Measurements from ENCODE around the gene SDE2. TPM values are rescaled to one million over a fixed set of nuclear protein-coding genes. Genes with fewer than 3 reads are reported as not detected.
"Not testable (repeated sequence)": the region's sequence is repeated elsewhere in the genome, so short reads cannot be mapped to it uniquely, and the experiment has no call there.

Gene SDE2
- total RNA-seq, 1 donor from 2014 or later, result 15.0 TPM

GRCh38 chr1:225942574-225942973 is 56.6 kb downstream of the SDE2 start:
- no peak for DNase-seq (ENCODE audit: low spot score, unreplicated experiment)
- H3K27me3 Mint-ChIP-seq, result peaks cover 41% of the 10 kb centered on the region
- peaks cover 7% of the 10 kb centered on the region for H3K4me1 Mint-ChIP-seq (ENCODE audit: low read depth)
- H3K36me3 Mint-ChIP-seq (ENCODE audit: insufficient read depth), result no peaks in the 10 kb centered on the region
- no peaks in the 10 kb centered on the region for H3K9me3 Mint-ChIP-seq (ENCODE audit: low read depth)
- no peak overlapping the region for H3K27ac Mint-ChIP-seq
- no peak overlapping the region for H3K4me3 Mint-ChIP-seq (ENCODE audit: low read depth)
- no peak for TF ChIP-seq CTCF (IDR thresholded peaks at IDR 0.05; ENCODE audit: unreplicated experiment)

GRCh38 chr1:225941942-225942222 is 57.3 kb downstream of the SDE2 start:
- Mint-ChIP-seq H3K27ac (no peak overlapping the region), H3K36me3 (ENCODE audit: insufficient read depth) (no peaks in the 10 kb centered on the region), H3K4me1 (ENCODE audit: low read depth) (peaks cover 9% of the 10 kb centered on the region), H3K27me3 (peaks cover 36% of the 10 kb centered on the region), H3K9me3 (ENCODE audit: low read depth) (no peaks in the 10 kb centered on the region), H3K4me3 (ENCODE audit: low read depth) (no peak overlapping the region)
- TF ChIP-seq CTCF (IDR thresholded peaks at IDR 0.05; ENCODE audit: unreplicated experiment), result no peak
- no peak for DNase-seq (ENCODE audit: low spot score, unreplicated experiment)

DNA sequence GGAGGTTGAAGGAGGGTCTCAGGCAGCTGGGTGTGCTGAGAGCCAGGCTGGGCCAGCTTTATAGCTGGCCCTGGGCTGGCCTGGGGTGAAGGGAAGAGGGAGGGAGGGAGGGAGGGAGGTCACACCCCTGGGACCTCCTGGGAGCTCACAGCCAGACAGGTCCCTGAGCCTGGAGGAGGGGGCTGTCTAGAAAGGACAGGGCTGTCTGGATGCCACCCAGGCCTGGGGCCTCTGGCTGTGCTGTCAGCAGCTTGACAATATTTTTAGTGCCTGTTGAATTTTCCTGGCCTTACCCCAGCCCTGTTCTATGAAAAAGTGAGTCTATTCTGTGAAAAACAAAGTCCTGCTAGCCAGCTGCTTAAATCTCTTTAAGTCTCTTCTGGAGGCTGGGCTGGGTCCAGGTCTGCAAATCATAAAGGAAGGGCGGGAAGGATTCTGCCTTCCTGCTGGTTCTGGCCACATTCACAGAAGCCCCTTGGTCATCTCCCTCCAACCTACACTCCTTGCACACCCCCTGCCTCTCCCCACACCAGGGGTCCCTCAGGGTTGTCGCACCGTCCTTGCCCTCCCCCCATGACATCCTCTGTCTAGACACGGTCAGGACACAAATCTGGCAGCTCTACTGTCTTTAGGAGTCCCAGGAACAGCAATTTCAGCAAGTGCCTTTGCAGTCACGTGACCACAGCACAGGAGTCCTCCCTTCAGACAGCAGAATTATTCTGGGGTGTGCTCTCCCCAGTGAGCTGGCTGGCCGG is 57.8 kb downstream of the SDE2 start, which contains the start of gene LEFTY2:
TSS of gene LEFTY2 (minus strand) at position 34 of the 755 bp plus-strand sequence. CDS start 80 bp downstream, outside the sequence.
- TF ChIP-seq CTCF (IDR thresholded peaks at IDR 0.05; ENCODE audit: unreplicated experiment), result no peak
- Mint-ChIP-seq H3K27me3 (peaks cover 35% of the 10 kb centered on the region), H3K4me3 (ENCODE audit: low read depth) (peak within 1 kb of the TSS; percentile 29), H3K27ac (peak within 1 kb of the TSS; percentile 69), H3K4me1 (ENCODE audit: low read depth) (peaks cover 9% of the 10 kb centered on the region), H3K36me3 (ENCODE audit: insufficient read depth) (no peaks in the 10 kb centered on the region), H3K9me3 (ENCODE audit: low read depth) (no peaks in the 10 kb centered on the region)
- no peak for DNase-seq (ENCODE audit: low spot score, unreplicated experiment)

DNA sequence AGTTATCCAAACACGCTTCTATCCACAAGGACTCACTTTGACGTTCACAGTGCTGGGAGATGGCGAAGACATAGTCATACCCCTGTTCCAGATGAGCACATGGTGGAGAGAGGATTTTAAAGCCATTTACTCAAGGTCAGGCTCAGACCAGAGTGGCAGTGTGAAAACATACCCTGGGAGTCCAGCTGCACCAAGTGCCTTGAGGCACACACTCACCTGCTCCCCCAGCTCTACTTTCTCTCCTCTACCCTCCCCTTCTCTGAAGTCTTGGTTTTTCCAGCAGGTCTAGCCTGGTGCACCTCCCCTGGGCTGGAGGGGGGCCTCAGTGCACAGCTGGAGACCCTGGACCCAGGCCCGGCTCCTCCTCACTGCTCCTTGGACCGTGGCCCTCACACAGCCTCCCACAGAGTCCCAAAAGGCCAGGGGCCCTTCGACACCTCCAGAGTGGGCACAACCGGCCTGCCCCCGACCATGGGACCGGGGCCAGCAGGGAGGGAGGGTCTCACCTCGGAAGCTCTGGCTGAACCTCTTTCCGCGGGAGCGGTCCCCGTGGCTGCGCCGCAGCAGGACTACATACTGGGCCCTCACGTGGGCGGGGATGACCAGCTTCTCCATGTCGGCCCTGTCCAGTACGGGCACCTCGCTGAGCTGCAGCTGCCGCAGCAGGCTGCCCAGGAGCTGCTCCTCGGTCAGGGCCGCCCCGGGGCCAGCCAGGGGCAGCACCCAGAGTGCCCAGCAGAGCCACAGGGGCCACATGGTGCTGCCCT is 58.6 kb downstream of the SDE2 start:
- no peaks in the 10 kb centered on the region for H3K36me3 Mint-ChIP-seq (ENCODE audit: insufficient read depth)
- H3K27ac Mint-ChIP-seq, result no peak overlapping the region
- no peak for TF ChIP-seq CTCF (IDR thresholded peaks at IDR 0.05; ENCODE audit: unreplicated experiment)
- H3K27me3 Mint-ChIP-seq, result peaks cover 27% of the 10 kb centered on the region
- no peaks in the 10 kb centered on the region for H3K9me3 Mint-ChIP-seq (ENCODE audit: low read depth)
- no peak overlapping the region for H3K4me3 Mint-ChIP-seq (ENCODE audit: low read depth)
- no peak for DNase-seq (ENCODE audit: low spot score, unreplicated experiment)
- peaks cover 7% of the 10 kb centered on the region for H3K4me1 Mint-ChIP-seq (ENCODE audit: low read depth)

DNA sequence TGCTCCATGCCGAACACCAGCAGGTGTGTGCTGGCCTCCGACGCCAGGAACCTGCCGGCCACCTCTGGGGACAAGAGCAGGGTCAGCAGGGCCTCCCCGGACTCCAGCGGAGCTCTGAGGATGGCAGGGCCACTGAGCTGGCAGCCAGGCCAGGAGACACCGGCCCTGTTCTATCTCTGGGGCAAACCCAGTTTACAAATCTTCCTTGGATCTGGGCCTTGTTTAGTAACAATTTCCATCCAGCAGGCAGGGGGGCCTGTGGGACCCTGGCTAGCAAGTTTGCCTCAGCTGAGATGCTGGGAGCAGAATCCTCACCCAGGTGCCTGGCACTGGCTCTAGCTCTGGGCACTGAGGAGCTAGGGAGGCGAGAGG is 59.2 kb downstream of the SDE2 start:
- Mint-ChIP-seq H3K27ac (peak overlapping the region; percentile 69), H3K27me3 (peaks cover 20% of the 10 kb centered on the region), H3K4me3 (ENCODE audit: low read depth) (peak overlapping the region; percentile 29)
- not testable (repeated sequence) for DNase-seq (ENCODE audit: low spot score, unreplicated experiment); H3K9me3 Mint-ChIP-seq (ENCODE audit: low read depth); H3K36me3 Mint-ChIP-seq (ENCODE audit: insufficient read depth); H3K4me1 Mint-ChIP-seq (ENCODE audit: low read depth)

GRCh38 chr1:225939097-225939938 is 59.8 kb downstream of the SDE2 start:
- peak overlapping the region; percentile 21 for H3K4me3 Mint-ChIP-seq (ENCODE audit: low read depth)

More at GRCh38 chr1:225939097-225939938, 59.8 kb downstream of the SDE2 start:
- peaks cover 18% of the 10 kb centered on the region for H3K27me3 Mint-ChIP-seq
- not testable (repeated sequence) for H3K9me3 Mint-ChIP-seq (ENCODE audit: low read depth); H3K27ac Mint-ChIP-seq; H3K36me3 Mint-ChIP-seq (ENCODE audit: insufficient read depth); H3K4me1 Mint-ChIP-seq (ENCODE audit: low read depth)
- DNase-seq (ENCODE audit: low spot score, unreplicated experiment), result peak; percentile 20

Data from progenitor cell of endocrine pancreas (in vitro differentiated cells).